A549 (cell line): Measurements from ENCODE around the gene GRIK5.

Source experiments
- TF ChIP-seq, protein P1 (sequence below): fragments of 450-650 bp; IDR thresholded peaks from 2 replicates; pipeline ENCODE4 v1.6.1; 2014; ENCODE audit warnings: antibody characterized with exemption
- TF ChIP-seq, protein P2 (sequence below): fragments of >200 bp; sonication (Bioruptor Twin); formaldehyde crosslinking; IDR thresholded peaks from 3 replicates; pipeline ENCODE4 v1.5.1; 2016

DNA sequence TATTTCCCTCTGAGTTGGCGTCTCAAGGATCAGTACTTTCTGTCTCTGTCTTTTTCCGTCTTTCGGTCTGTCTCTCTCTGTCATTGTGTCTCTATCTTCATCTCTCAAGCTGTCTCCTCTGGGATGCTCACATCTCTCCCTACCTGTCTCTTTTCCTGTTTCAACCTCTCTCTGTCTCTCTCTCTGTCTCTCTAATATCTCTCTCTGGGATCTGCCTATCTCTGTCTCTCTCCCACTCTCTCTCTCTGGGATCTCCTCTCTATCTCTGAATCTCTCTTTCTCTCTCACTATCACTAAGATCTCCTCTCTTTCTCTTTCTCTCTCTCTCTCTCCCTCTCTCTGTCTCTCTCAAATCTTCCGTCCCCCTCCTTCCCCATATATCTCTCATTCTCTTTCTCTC, 80.0 kb downstream of the GRIK5 start:
- TF ChIP-seq, protein P1, sequence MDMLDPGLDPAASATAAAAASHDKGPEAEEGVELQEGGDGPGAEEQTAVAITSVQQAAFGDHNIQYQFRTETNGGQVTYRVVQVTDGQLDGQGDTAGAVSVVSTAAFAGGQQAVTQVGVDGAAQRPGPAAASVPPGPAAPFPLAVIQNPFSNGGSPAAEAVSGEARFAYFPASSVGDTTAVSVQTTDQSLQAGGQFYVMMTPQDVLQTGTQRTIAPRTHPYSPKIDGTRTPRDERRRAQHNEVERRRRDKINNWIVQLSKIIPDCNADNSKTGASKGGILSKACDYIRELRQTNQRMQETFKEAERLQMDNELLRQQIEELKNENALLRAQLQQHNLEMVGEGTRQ: no peak
- TF ChIP-seq, protein P2, sequence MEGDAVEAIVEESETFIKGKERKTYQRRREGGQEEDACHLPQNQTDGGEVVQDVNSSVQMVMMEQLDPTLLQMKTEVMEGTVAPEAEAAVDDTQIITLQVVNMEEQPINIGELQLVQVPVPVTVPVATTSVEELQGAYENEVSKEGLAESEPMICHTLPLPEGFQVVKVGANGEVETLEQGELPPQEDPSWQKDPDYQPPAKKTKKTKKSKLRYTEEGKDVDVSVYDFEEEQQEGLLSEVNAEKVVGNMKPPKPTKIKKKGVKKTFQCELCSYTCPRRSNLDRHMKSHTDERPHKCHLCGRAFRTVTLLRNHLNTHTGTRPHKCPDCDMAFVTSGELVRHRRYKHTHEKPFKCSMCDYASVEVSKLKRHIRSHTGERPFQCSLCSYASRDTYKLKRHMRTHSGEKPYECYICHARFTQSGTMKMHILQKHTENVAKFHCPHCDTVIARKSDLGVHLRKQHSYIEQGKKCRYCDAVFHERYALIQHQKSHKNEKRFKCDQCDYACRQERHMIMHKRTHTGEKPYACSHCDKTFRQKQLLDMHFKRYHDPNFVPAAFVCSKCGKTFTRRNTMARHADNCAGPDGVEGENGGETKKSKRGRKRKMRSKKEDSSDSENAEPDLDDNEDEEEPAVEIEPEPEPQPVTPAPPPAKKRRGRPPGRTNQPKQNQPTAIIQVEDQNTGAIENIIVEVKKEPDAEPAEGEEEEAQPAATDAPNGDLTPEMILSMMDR: no peak
